GM19240 (cell line): ENCODE measurements around the gene PPIF.
A peak's percentile ranks its signal among the peaks of the same experiment; 100 is the strongest.

ENCODE experiments used
- DNase-seq: peaks from one replicate; pipeline ENCODE4 v3.0.0; 2011; ENCODE audit warnings: low spot score; ENCODE audit not compliant: insufficient read length

Gene PPIF

DNA sequence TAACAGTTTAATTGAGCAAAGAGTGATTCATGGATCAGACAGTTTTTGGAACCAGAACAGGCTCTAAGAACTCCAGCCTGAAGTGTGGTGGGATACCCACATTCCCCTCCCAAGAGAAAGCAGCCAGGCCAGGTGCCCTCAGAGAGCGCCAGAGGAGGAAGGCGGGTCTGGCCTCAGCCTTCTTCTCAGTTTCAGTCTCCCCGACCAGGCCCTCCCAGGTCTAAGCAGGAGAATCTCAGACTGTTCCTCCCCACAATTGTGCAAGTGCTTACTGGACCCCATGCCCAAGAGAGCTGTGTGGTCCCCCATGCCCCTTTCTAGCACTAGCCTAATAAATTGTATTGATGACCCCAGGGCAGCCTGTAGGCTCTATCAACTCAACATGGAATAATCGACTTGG lies 25.6 kb downstream of the PPIF start:
- DNase-seq = no peak

DNA sequence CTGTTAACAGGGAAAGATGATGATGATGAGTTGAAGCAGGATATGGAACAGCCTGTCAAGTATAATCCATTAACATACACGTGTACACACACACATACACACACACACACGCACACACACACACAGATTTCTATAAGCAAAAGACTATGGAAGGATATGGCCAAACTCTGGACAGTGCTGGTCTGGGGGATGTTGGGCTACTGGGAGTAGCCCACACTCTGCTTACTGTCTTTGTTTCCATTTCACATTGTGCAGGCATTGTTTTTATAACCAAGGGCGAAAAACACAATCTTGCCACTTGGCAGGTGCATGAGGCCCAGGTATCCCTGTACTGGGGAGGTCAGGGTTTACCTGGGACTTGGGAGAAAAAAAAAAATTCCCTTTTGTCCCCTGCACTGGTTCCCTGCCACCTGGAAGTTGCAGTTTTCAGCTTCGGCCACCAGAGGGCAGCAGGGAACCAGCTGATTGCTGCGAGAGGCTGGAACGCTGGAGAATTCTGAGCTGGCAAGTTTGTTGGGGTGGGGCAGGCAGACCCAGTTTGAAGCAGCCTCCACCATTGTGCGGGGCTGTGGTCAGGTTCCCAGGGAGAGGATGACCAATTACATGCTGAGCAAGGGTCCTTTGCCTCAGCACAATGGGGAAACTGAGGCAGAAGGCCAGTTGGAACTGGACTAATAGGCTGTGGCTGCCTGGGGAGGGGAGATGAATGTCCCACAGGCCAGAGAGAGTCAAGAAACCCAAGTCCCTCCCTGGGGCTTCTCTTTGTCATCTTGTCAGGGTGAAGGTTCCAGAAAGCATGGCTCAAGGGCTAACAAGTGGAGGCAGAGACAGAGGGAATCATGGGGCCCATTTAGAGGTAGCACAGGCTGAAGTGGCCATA lies 27.3 kb downstream of the PPIF start:
- DNase-seq = peak; percentile 91

DNA sequence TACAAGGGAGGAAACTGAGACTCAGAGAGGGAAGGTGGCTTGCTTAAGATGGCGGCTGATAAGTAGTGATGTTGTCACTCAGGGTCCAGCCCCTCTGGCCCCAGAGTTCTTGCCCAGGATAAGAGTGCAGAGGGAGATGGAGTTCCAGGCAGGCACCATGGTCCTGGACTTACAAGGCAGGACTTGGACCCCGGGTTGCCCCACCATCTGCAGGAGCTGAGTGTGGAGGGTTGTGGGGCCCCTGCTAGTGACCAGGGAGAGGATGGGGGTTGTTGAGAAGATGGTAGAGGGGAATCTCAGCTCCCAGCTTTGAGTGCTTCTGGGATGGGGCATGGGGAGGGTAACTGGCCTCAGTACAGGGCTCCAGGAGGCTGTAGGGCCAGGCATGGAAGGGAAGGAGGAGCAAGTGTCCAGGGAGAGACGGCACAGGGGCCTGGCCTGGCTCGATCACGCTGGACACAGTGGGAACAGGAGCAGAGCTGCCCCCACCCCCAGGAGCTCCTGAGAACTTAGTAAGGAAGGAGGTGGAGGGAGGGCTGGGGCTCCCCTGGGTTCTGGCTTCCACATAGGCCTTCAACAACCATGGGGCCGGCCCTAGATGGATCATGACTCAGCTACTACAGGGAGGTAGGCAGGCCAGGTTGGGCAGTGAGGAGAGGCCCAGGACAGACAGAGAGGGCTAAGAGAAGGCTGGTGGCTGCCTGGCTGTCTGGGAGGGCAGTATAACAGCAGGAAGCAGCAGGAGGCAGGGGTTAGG lies 28.2 kb downstream of the PPIF start:
- no peak for DNase-seq

DNA sequence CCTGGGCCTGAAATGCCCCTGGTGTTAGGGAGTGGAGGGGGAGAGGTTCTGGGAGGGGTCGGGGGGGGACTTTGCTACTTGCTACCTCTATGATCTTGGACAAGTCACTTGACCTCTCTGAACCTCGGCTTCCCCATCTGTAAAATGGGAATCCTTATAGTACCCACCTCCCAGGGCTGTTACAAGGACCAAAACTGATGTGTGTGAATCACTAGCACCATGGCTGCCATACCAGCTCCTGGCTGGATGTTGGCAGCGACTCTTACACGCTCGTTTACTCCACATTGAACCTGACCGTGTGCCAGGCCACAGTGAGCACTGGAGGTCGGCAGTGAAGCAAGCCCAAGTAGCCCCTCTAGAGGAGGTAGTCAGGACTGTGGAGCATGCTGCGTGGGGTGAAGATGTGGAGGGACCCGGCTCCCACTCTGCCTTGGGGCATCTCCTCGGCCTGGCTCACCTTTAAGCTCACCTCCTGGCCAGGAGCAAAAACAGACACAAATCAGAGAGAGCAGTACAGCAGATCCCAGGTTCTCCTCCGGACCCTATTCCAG lies 28.9 kb downstream of the PPIF start:
- no peak for DNase-seq

DNA sequence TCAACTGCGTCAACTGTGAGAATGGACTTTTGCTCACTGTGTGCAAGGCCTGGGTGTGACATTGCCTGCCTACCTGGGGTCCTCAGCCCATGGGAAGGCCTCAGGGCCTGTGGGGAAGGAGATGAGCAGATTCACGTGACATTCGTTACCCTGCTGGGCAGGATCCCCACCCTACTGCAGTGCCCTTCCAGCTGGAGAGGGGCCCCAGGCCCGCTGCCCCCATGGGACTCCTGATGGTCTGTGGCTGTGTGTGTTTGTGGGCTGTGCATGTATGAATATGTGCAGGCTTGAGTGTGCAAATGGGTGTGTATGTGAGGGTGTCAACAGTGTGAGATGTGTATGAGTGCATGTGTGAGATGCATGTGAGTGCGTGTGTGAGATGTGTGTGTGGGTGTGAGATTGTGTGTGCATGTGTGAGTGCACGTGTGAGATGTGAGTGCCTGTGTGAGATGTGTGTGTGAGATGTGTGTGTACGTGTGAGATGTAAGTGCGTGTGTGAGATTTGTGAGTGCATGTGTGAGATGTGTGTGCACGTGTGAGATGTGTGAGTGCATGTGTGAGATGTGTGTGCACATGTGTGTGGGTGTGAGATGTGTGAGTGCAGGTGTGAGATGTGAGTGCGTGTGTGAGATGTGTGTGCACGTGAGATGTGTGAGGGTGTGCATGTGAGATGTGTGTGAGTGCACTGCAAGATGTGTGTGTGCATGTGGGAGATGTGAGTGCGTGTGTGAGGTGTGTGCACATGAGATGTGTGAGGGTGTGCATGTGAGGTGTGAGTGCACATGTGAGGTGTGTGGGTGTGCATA lies 29.7 kb downstream of the PPIF start:
- no peak for DNase-seq

DNA sequence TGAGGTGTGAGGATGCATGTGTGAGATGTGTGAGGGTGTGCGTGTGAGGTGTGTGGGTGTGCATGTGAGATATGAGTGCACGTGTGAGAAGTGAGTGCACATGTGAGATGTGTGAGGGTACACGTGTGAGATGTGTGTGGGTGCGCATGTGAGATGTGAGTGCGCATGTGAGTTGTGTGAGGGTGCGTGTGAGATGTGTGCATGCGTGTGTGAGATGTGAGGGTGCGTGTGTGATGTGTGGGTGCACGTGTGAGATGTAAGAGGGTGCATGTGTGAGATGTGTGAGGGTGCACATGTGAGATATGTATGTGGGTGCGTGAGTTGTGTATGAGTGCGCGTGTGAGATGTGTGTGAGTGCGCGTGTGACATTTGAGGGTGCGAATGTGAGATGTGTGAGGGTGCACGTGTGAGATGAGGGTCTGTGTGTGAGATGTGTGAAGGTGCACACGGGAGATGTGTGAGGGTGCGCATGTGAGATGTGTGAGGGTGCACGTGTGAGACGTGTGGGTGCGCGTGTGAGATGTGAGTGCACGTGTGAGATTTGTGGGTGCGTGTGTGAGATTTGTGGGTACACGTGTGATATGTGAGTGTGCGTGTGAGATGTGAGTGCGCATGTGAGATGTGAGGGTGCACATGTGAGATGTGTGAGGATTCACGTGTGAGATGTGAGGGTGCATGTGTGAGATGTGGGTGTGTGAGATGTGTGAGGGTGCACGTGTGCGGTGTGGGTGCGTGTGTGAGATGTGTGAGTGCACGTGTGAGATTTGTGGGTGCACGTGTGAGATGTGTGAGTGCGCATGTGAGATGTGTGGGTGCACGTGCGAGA lies 30.5 kb downstream of the PPIF start:
- no peak for DNase-seq

DNA sequence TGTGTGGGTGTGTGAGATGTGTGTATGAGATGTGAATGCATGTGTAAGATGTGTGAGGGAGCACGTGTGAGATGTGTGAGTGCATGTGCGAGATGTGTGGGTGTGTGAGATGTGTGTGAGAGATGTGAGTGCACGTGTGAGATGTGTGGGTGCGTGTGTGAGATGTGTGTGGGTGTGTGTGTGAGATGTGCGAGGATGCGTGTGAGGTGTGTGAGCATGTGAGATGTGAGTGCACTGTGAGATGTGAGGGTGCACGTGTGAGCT lies 31.0 kb downstream of the PPIF start:
- DNase-seq = no peak

DNA sequence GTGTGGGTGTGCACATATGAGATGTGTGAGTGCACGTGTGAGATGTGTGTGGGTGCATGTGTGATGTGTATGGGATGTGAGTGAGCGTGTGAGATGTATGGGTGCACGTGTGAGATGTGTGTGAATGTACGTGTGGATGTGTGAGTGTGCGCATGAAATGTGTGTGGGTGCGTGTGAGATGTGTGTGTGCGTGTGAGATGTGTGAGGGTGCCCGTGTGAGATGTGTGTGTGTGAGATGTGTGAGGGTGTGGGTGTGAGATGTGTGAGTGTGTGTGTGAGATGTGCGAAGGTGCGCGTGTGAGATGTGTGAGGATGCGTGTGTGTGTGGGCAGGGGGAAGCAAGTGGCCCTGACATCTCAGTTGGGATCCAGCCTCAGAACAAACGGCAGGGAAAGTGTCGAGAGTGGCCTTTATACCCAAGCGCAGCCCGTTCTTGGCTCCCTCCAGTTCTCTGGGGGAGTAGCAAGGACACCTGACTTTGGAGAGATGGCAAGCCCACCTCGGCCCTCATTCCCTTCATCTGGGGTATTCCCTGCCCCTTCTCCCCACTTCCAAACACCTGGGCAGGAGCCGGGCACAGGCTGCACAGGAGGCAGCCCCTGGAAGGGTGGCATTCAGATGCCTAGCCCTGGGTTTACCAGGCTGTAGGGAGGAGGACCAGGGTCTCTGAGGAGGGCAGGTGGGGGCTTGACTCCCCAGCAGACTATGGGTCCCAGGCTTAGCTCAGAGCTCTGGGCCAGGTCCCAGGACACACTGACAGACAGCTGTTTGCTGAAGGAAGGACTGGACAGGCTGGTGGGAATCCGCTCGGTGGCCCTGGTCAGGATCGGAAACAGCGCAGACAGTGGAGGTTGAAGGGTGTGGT lies 31.6 kb downstream of the PPIF start:
- DNase-seq = no peak

DNA sequence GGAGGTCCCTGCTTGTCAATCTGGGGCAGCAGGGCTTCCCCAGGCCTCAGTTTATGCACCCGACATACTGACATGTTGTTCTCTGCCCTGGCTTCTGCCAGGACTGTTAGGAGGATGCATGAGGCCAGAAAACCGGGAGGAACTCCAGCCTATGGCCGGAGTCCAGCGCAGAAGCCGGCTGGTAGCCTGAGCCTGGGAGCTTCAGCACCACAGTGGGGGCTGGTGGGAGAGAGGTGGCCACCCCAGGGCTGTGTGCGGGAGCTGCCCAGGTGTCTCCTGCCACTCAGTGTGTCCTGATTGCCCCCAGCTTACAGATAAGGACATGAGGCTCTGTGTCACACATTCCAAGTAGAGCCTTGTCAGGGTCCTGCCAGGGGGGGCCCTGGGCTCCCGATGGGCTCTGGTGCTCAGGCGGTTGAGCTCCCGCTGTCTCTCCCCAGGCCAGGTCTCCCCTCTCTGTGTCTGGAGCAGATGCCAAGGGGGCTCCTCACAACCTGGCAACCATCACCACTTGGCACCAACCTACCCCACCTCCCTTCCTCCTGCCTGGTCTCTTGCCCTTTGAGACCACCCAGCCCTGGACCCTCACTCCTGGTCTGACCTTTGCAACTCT lies 32.3 kb downstream of the PPIF start:
- no peak for DNase-seq

DNA sequence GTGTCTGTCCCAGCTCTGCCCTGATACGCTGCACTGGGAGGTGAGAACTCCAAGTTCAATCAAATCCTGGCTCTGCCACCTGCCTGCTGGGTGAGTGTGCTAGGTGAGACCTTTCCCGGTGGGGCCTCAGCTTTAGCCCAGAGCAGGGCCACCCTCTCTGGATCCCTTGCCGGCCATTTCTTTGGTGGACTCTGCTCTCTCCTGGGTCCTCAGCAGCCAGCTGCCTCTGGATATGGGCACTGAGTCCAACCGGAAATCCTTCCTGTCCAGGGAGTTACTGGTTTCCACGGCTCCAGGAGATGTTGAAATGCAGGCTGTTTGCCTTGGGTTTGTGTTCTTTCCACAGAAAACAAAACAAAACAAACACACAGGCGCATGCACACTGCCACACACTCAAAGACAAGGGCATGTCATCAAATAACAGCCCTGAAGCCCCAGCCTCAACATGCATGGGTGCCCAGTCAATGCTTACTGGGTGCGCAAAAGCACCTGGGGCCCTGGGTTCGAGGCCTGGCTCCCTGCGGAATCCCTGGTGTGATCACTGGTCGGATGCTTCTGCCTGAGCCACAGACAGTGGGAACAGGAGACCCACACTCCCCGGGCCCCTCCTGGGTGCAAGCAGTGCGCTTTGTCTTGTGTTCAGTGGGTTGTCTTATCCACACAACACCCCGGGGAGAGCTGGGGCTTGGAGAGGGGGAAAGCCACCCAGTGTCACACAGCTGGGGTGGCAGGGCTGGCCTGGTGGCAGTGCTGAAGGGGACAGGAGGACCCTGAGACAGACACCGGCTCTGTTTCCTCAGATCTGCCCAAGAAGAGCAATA lies 33.1 kb downstream of the PPIF start:
- DNase-seq = no peak

DNA sequence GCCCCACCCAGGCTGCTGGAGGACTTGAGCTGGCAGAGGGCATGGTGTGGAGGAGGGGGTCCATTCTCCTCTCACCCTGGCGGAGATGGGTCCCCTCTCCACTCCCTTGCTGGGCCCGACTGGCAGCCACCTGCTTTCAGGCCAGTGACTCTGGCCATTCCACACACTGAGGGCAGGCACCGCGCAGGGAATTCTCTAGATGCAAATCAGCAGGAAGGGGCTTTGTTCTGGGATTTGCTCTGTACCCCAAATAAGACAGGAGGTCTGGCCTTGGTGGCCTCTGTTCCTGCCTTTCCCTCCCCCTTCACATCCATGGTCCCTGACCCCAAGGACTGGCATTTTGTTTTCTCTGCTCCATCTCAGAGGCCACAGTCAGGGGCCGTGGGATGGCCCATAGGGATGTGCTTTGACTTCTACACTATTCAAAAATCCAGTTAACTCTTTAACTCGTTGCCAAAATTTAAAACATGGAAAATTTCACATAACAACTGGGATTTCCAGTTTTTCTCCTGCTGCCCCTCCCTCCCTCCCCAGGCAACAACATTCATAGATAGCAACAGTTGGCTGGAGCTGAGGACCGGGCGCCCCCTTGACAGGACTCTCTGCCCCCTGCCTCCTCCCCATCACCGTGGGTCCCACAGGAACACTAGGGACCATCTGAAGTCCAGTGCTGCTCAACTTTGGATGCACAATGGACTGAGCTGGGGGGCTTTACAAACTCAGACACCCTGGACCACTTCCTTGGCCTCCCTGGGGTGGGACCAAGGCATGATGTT lies 33.9 kb downstream of the PPIF start:
- no peak for DNase-seq

DNA sequence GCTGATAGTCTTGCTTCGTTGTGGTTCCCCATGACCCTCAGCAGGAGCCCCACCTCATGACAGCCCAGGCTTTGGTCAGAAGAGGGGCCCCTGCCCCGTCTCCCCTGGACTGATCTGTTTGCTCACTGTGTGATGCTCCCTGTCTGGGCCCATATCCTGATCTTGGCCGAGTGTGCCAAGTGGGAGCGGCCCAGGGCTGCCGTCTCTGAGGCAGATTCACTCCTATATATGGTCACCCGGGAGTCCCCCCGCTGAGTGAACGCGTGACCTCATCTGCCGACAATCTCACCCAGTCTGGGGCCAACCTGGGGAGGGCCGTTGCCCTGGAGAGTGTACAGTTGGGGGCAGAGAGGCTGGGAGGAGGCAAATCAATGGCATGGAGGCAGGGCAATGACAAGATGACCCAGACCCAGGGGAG lies 34.5 kb downstream of the PPIF start:
- no peak for DNase-seq

DNA sequence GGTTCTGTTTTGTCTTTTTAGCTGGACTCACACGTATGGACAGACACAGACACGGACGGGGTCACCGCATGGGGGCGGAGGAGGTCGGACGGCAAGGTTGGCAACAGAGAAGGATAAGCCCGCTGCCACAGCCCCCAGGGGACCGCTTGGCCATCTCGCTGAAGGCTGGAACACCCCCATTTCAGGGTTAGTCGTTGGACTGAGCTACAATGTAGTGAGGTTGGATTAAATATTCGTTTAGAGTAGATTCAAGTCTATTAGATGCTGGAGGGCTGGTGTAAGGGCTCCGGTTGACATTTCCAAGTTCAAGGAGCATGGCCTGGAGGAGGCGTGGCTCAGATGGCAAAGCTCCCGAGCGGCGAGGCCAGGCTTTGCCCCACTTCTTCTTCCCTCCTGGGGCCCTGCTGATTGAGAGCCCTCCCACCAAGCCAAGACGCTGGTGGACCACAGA lies 35.2 kb downstream of the PPIF start:
- DNase-seq = no peak

DNA sequence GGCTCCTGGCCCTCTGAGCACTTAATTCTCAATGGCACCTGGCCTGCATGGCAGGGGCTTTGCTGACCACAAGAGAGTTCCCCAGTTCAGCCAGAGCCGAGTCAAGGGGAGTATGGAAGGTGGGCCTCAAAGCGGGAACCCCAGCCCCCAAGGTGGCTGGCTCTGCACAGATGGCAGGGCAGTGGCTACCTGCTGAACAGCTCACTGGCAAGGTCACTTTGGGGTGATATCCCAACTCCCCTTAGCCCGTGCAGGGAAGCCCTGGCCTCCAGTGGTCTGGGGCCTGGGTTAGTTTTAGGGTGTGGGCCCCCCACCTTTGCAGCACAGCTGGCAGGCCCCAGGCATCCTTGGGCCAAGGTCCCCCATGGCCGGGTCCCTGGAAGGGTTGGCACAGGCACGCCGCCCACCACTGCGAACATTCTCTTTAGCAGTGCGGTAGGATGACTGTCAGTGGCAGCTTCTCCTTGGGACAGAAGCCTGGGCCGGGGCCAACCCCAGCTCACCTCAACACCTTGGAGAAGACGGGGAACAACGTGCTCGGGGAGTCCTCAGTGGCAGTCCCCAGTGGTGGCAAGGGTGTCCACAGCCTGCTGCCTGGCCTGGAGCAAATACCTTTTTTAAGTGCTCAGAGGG lies 36.8 kb downstream of the PPIF start:
- no peak for DNase-seq

DNA sequence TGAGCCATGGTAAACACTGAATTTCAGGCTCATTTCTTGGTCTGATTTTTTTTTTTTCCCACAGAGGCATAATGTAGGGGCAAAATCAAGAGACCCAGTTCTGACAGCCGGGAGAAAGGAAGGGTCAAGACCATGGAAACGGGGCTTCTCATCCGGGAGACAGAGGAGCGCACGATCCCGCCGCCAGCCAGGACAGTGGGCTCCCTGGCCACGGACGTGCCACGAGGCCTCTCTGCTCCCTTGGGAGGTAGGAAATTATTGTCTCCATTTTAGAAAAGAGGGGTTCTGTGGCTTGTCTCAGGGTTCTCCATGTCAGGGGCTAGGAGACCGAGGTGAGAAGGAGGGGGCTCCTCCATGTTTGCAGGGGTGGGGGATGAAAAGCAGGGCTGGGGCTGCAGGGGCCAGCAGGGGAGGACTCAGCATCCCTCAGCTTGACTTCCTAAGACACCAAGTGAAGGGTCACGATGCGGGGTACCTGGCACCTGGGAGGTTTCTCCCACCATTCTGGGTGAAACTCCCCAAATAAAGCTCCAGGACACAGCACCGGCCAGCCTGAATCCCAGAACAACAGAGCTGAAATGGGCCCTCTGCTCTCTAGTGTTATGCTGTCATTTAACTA lies 37.6 kb downstream of the PPIF start:
- DNase-seq = no peak

DNA sequence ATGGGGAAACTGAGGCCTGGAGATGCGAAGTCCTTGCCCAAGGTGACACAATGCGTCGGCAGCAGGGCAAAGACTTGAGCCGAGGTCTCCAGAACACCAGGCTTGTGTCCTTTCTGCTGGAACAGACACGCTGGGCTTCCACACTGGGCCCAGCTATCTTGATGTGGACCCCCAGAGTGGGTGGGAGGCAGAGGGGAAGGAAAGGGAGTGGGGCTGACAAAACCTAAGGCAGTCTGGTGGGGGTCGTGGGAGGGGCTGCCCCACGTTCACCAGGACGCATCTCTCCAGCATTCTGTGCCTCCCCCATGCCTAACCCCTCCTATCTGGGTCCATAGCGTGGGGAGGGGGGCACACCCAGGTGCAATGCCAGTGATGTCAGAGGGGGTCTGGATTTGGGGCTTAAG lies 38.1 kb downstream of the PPIF start:
- no peak for DNase-seq
